Fibroblast of the aortic adventitia (primary cell): ENCODE measurements around the gene PPP1R37. TPM values are rescaled to one million over a fixed set of nuclear protein-coding genes. Genes with fewer than 3 reads are reported as not detected.

ENCODE experiments used
- DNase-seq: peaks from one replicate; pipeline ENCODE4 v3.0.0-alpha.2; 2010; ENCODE audit warnings: low read depth
- H3K4me3 ChIP-seq: 2 replicates; pipeline ENCODE4 v1.5.1; 2011; ENCODE audit warnings: low read depth, mild to moderate bottlenecking, control low read depth, low read length, moderate library complexity
- CTCF ChIP-seq: IDR thresholded peaks from 2 replicates; pipeline ENCODE4 v1.5.1; 2011; ENCODE audit warnings: mild to moderate bottlenecking, low read length, control low read depth, inconsistent platforms; ENCODE audit not compliant: insufficient read depth
- total RNA-seq: library from RNA; depleted of rRNA; stranded (reverse); fragments of >200 nt; gene quantifications from 2 replicates; pipeline ENCODE4 v1.2.3, GENCODE V29; 2012; ENCODE audit warnings: low replicate concordance

PPP1R37 gene
- total RNA-seq, 1 donor, result 28.0 TPM

- no peak for TF ChIP-seq CTCF
- no peak overlapping the region for H3K4me3 ChIP-seq
- DNase-seq, result no peak
Measured at GRCh38 chr19:45128806-45129205, 35.8 kb downstream of the PPP1R37 start.

GRCh38 chr19:45130236-45130635 lies 37.3 kb downstream of the PPP1R37 start:
- TF ChIP-seq CTCF, result no peak
- no peak for DNase-seq
- H3K4me3 ChIP-seq, result no peak overlapping the region

- no peak for DNase-seq
- no peak for TF ChIP-seq CTCF
- no peak overlapping the region for H3K4me3 ChIP-seq
Measured at GRCh38 chr19:45130888-45131615, 38.1 kb downstream of the PPP1R37 start.

- no peak overlapping the region for H3K4me3 ChIP-seq
- no peak for DNase-seq
- no peak for TF ChIP-seq CTCF
Measured at GRCh38 chr19:45133661-45134060, 40.7 kb downstream of the PPP1R37 start.

GRCh38 chr19:45135176-45135885 lies 42.4 kb downstream of the PPP1R37 start:
- TF ChIP-seq CTCF, result no peak
- no peak for DNase-seq
- H3K4me3 ChIP-seq, result no peak overlapping the region

GRCh38 chr19:45136507-45137178 lies 43.7 kb downstream of the PPP1R37 start:
- no peak for TF ChIP-seq CTCF
- DNase-seq, result no peak
- no peak overlapping the region for H3K4me3 ChIP-seq
